Gastrocnemius medialis (tissue), 4 donors: Measurements from ENCODE around the gene SLCO3A1.

ENCODE experiments used
- POLR2A ChIP-seq, 2 donors: fragments of 450-650 bp; IDR thresholded peaks; one replicate each; pipeline ENCODE4 v1.6.1; 2017; ENCODE audit warnings: antibody characterized with exemption in 2 of 2, mild to moderate bottlenecking in 2 of 2, moderate library complexity in 2 of 2
- TF ChIP-seq, protein P1 (sequence below), 5 experiments: fragments of 450-650 bp in 3 of 5; fragments of 200-600 bp in 2 of 5; sonication (generic) in 2 of 5; IDR thresholded peaks in 4 of 5; conservative IDR thresholded peaks in 1 of 5; 1 replicate in 4 of 5; 2 replicates in 1 of 5; pipeline ENCODE4 v1.5.1; 2016 to 2019; ENCODE audit warnings: antibody characterized with exemption in 5 of 5, mild to moderate bottlenecking in 3 of 5, moderate library complexity in 3 of 5

DNA sequence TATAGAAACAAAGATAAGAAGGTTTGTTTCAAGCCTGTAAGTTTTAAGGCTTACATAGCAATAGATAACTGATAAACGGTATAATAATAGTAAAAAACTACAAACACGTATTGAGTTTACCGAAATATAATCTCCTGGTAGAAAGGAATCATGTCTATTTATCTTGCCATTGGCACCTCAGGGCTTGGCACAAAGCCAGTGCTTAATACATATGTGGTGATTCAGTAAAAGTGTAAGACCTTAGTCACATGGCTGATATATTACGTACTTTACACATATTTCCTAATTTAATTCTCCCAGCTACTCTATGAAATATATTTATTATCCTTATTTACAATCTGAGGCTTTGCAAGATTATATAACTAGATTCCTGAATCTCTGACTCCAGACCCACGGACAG lies 32.0 kb upstream of the SLCO3A1 start:
- TF ChIP-seq, protein P1, sequence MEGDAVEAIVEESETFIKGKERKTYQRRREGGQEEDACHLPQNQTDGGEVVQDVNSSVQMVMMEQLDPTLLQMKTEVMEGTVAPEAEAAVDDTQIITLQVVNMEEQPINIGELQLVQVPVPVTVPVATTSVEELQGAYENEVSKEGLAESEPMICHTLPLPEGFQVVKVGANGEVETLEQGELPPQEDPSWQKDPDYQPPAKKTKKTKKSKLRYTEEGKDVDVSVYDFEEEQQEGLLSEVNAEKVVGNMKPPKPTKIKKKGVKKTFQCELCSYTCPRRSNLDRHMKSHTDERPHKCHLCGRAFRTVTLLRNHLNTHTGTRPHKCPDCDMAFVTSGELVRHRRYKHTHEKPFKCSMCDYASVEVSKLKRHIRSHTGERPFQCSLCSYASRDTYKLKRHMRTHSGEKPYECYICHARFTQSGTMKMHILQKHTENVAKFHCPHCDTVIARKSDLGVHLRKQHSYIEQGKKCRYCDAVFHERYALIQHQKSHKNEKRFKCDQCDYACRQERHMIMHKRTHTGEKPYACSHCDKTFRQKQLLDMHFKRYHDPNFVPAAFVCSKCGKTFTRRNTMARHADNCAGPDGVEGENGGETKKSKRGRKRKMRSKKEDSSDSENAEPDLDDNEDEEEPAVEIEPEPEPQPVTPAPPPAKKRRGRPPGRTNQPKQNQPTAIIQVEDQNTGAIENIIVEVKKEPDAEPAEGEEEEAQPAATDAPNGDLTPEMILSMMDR (IDR thresholded peaks at IDR 0.05 in 4 of 5, conservative IDR thresholded peaks at IDR 0.05 in 1 of 5): no peak
- TF ChIP-seq POLR2A (IDR thresholded peaks at IDR 0.05): no peak
